Activated naive CD4-positive, alpha-beta T cell treated with anti-CD3 and anti-CD28 coated beads, Interleukin-2, amount 50 U/mL, for 16 hours (primary cell): ENCODE results near the gene NDUFS6.

Experiments used
- DNase-seq: peaks from one replicate; pipeline ENCODE4 v3.0.0-alpha.2; 2020

Gene NDUFS6

GRCh38 chr5:1857256-1857600, 56.0 kb downstream of the NDUFS6 start:
- DNase-seq: no peak

- DNase-seq: no peak
Measured at GRCh38 chr5:1858436-1858835, 57.2 kb downstream of the NDUFS6 start.

GRCh38 chr5:1859099-1859498, 57.9 kb downstream of the NDUFS6 start:
- DNase-seq: no peak

- DNase-seq: no peak
Measured at GRCh38 chr5:1860021-1860610, 58.9 kb downstream of the NDUFS6 start.

GRCh38 chr5:1860949-1861348, 59.7 kb downstream of the NDUFS6 start:
- DNase-seq: no peak

- no peak for DNase-seq
Measured at GRCh38 chr5:1864896-1865440, 63.8 kb downstream of the NDUFS6 start.

- no peak for DNase-seq
Measured at GRCh38 chr5:1865486-1865885, 64.3 kb downstream of the NDUFS6 start.
